Stimulated activated CD4-positive, alpha-beta T cell treated with anti-CD3 and anti-CD28 coated beads, TNF-alpha, amount 100 ng/mL, for 24 hours (primary cell): ENCODE data around the gene RPS13.
"Not testable (repeated sequence)": the region's sequence is repeated elsewhere in the genome, so short reads cannot be mapped to it uniquely, and the experiment has no call there.

ENCODE experiments used
- DNase-seq, 3 experiments: peaks; one replicate each; pipeline ENCODE4 v3.0.0-alpha.2; 2020; ENCODE audit warnings: low read depth in 3 of 3

Gene RPS13

GRCh38 chr11:17036666-17037658, 40.5 kb downstream of the RPS13 start:
- no peak for DNase-seq

DNA sequence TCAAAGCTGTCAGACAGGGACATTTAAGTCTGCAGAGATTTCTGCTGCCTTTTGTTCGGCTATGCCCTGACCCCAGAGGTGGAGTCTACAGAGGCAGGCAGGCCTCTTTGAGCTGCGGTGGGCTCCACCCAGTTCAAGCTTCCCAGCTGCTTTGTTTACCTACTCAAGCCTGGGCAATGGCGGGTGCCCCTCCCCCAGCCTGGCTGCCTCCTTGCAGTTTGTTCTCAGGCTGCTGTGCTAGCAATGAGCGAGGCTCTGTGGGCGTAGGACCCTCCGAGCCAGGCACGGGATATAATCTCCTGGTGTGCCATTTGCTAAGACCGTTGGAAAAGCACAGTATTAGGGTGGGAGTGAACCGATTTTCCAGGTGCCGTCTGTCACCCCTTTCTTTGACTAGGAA, 43.4 kb downstream of the RPS13 start:
- DNase-seq = not testable (repeated sequence)

- no peak for DNase-seq
Observed at GRCh38 chr11:17026487-17027082, 50.9 kb downstream of the RPS13 start.

GRCh38 chr11:17024924-17025323, 52.5 kb downstream of the RPS13 start:
- no peak for DNase-seq
